Measurements from ENCODE around the gene CPVL.

Gene CPVL

DNA sequence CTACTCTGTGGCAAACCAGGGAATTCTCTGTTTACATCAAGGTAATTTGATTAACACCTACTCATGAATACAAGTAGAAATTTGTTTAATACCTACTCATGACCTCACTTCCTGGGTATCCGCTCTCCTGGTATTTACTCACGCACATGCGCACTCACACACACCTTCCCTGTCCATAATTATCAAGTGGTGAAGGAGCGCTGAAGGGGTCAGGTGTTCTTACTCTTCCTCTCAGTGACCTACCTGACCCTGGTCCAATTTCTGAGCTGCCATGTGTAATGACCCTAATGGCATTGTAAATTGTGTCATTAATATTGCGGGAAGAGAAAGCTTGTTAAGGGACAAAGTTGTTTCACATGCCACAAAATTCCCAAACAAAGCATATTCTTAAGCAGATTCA, 146.9 kb downstream of the CPVL start:
- DNase-seq: no peak

GRCh38 chr7:28998105-28998504, 148.2 kb downstream of the CPVL start:
- no peak for DNase-seq

DNA sequence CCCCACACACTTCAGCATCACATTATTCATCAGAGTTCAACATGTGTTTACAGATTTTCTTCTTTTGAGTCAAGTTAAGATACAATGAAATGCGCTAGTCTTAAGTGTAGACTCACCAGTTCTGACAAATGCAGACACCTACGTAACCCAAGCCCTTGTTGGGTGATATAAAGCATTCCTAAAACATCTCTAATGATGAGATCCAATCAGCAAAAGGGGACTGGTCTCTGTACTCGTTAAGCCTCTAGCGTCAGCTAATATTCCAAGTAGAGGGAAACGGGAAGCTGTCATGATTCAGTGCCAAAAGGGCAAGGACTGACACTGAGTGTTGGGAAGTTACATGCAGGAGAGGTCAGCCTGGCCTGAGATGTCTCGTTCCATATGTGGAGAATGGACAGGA, 149.5 kb downstream of the CPVL start:
- no peak for DNase-seq

GRCh38 chr7:28993371-28993770, 153.0 kb downstream of the CPVL start:
- DNase-seq: no peak

GRCh38 chr7:28992798-28993197, 153.5 kb downstream of the CPVL start:
- DNase-seq: no peak

DNA sequence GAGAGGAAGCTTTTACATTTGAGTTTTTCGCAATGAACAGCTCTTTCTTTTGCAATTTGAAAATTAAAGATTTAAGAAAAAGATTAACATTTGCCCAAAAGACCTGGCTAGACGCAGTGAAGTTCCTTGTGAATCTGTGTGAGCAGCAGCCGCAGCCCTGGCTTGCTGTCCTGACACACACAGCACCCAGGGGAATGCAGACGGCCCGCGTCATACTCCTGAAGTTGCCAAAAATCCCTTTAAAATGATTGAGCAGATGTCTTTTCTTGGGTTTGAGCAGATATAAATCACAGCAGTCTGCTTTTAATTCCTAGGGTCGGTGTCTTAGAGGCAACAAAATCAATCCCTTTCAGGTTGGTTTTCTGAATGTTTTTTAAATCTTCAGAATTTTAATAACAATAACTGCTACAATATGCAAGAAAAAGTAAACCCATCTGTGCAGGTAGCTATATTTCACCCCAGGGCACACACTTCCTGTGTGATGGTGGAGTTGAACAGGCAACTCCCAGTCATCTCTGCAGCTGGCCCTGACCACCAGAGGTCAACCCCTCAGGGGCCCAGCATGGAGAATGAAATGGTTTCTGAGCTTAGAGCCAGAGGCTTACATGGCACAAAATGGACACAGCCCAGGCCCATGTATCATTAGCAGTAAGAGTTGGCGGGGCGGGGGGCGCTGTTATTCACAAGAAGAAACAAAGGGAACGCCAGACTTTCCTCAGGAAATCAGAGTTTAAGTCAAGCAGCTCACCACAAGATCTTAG, 156.0 kb downstream of the CPVL start:
- DNase-seq: no peak

GRCh38 chr7:28989211-28989980, 156.9 kb downstream of the CPVL start:
- DNase-seq: no peak

- no peak for DNase-seq
Measured at GRCh38 chr7:28988810-28989209, 157.5 kb downstream of the CPVL start.

GRCh38 chr7:28988091-28988490, 158.2 kb downstream of the CPVL start:
- DNase-seq: no peak

- no peak for DNase-seq
Measured at GRCh38 chr7:28986765-28987110, 159.6 kb downstream of the CPVL start.

DNA sequence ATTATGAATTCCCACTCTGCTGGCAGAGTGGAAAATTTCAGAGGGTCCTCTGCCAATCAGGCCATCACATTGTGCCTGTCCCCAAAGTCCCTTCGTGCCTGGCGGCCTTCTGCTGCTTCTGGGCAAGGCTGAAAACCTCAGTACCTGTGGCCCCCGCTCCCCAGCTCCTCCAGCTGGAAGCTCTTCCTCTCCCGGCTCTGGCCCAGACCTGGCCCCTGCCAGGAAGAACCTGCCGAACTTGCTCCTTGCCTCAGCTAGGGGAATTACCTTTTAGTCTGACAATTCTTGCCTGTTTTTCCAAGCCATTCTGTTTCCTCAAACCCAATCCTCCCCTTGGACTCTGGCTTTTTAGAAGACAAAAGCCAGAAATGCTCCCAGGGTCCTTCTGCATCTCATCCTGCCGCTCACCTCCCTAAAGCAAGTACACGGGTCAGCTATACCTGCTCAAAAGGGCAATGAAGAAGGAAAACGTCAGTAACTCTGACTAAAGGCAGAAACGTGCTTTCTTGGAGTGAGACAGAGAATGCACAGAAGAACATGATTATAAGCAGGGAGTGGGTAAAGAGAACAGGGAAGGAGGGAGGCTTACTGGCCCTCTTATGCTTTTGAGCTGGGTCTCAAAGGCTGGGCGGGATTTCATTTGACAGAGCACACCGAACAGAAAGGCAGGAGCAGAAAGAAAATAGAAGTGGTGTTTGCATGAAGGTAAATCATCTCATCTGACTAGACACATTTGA, 160.1 kb downstream of the CPVL start:
- no peak for DNase-seq

DNA sequence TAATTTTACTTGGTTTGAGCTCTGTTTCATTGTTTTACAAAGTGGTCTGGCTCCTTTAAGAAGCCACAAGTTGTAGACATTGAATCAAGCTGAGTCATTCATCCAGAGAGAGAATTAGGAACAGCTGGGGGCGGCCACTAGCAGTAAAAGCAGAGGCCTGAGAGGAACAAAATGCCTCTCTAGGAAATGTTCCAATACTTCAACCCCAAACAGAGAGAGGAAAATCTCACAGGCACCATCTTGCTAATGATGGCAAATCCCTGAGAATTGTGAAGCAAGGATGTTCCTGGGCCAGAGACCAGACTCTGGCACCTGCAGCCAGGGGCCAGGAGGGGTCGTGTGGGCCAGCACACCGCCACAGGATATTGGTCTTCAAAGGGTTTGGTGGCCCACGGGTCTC, 161.7 kb downstream of the CPVL start:
- no peak for DNase-seq

DNA sequence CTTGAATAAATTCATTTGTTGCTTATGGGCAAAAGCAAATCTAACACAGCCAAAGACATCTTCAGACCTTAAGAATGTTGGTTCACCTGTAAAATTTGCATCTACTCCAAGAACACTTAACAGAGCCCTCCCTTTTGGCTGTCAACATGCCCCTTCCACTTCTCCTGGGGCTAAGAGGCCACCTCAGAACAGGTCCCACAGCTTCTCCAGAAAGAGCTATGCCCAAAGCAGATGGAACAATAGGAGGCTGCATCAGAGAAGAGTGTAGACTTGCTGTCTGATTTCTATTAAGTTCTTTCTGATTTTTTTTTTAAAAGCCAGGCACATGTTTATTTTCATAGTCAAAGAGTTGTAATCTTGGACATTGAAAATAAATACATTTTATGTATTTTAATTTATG, 162.1 kb downstream of the CPVL start:
- no peak for DNase-seq

DNA sequence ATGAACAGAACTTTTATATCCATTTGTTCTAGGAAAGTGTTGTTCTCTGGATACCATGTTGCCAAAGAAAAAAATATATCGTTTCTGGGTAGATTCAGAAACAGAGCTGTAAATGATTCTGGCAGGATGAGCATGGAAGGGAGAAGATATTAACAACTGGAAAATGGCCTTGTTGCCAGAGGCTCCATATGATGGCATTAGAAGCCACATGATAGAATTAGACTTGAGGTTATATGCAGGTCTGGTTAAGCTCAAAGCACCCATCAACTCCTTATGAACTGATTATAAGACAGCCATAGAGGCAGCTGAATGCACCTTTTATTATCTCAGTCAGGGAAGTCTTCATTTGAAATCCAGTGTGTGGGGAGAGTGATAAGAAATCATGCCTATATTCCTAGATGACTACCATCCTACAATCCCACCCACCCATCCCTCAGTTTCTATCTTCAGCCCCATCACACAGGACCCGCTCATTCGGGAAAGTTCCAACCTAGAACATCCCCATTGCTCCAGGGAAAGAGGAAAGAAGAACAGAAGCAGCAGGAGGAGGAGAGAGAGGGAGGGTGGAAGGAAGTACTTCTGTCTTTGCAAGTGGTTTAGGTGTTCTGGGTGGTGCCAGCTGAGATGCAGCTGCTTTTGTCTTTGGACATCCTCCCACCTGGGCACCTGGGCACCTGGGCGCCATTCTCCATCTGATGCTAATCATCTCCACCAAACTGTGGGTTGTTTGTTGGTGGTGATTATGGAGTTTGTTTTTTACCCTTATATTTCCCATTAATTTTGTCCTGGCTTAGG, 162.7 kb downstream of the CPVL start:
- DNase-seq: no peak

DNA sequence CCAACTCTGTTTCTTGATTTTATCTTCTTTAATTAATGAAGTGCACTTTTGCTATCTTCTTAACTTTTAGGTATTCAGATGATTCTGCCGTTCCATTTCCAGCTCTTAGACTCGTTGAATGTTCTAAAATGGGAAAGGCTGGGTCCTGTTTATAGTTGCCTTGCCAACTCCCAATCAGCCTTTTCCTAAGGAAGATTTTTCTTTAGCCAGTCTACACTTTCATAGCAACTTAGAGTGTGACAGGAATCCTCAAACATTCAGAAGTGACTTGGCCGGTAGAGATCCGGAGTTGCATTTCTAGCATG, 165.2 kb downstream of the CPVL start:
- no peak for DNase-seq

GRCh38 chr7:28980451-28981160, 165.7 kb downstream of the CPVL start:
- DNase-seq: no peak

DNA sequence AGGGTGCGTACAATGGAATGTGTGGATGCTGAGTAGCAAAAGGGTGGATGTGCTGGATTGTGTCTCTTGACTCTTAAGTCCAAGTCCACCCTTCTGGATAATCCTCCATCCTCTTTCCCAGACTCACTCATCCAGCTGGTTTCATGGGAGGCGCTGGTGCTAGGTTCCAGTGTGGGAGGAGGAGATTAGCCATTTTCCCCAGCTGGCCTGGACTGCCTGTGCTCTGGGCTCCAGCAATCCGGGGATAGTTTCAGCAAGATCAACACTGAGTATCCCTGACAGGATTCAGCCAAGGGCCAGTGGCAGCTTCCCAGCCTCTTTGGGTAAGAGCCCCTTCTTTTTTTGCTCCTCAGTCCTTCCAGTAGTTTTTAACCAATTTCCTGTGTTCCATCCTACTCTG, 166.6 kb downstream of the CPVL start:
- no peak for DNase-seq

DNA sequence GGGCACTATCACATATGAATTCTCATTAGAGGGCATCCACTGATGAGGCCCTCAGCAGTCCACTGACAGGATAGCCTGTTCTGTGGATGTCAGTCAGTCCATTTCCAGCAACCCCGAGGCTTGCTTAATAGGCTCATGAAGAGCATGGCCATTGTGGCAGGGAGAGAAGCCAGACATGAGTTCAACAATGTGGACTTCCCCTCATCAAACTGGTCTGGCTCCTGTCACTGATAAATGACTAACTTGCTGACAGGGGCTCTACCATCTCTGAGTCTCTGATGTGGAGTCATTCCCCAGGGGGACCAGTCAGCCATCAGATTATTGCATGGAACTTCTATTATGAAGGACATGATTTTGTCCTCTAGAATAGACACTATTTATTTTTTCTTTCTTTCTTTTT, 168.5 kb downstream of the CPVL start:
- DNase-seq: no peak

- DNase-seq: no peak
Measured at GRCh38 chr7:28976022-28976421, 170.3 kb downstream of the CPVL start.

DNA sequence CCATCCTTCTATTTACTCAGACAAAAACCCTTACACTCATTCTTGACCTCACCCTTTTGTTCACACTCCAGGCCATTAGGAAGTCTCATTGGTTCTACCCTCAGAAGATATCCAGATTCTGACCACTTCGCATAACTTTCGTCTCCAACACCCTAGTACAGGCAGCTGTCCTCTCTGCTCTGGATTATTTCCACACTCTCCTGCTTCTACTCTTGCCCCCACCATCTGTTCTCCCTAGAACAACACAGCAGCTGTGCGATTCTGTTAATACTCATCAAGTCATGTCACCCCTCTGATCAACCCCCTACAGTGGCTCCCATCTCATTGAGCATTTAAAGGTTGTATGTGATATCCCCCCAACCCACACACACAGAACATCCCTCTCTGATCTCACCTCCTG, 172.7 kb downstream of the CPVL start:
- DNase-seq: no peak

DNA sequence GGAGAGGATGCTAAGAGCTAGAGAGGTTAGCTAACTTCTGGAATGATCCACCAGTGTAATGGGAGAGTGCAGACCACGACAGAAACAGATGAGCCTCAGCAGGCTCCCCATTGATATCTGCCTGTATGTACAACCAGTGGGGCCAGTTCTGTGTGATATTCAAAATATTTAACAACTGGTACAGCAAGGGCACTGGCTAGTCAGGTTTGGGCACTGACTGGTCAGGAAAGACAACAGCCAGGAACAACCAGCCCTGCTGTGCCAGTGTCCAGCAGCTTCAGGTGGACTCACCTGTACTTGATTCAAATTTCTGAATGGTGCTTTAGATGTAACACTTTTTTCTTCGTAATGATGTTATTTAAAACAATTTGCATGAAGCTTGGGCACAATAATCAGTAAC, 182.3 kb downstream of the CPVL start:
- no peak for DNase-seq

- no peak for DNase-seq
Measured at GRCh38 chr7:28961972-28962371, 184.4 kb downstream of the CPVL start.

Measured in Kasumi-1 (cell line).